ENCODE measurements around the gene ESPN. TPM values are rescaled to one million over a fixed set of nuclear protein-coding genes. Genes with fewer than 3 reads are reported as not detected.
A peak's percentile ranks its signal among the peaks of the same experiment; 100 is the strongest.
"Not testable (repeated sequence)": the region's sequence is repeated elsewhere in the genome, so short reads cannot be mapped to it uniquely, and the experiment has no call there.

Gene ESPN
- polyA plus RNA-seq, 1 experiment, result not detected

DNA sequence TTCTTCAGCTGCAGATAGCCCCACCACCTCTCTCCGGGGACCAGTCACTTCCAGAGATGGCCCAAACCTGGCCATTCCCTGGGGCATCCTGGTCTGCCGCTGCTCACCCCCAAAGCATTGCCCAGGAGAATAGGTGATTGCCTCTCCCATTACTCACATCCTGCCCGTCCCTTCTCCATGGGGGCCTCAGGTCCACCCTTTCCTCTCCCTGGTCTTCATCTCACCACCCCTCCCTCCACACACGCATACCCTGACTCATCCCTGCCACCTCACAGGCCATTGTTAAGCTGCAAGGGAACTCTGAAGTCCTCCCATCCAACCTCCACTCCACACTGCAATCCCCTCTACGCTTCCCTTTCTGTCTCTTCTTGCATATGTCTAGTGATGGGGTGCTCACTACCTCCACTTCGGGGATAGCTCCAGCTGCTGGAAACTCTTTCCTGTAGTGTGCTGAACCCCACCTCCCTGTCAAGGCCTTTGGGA lies 66.9 kb downstream of the ESPN start, which contains the start of gene PLEKHG5:
PLEKHG5 (minus strand) TSS at position 188 of the 483 bp plus-strand sequence. CDS start 14,096 bp downstream, outside the sequence.
- TF ChIP-seq, protein P1, sequence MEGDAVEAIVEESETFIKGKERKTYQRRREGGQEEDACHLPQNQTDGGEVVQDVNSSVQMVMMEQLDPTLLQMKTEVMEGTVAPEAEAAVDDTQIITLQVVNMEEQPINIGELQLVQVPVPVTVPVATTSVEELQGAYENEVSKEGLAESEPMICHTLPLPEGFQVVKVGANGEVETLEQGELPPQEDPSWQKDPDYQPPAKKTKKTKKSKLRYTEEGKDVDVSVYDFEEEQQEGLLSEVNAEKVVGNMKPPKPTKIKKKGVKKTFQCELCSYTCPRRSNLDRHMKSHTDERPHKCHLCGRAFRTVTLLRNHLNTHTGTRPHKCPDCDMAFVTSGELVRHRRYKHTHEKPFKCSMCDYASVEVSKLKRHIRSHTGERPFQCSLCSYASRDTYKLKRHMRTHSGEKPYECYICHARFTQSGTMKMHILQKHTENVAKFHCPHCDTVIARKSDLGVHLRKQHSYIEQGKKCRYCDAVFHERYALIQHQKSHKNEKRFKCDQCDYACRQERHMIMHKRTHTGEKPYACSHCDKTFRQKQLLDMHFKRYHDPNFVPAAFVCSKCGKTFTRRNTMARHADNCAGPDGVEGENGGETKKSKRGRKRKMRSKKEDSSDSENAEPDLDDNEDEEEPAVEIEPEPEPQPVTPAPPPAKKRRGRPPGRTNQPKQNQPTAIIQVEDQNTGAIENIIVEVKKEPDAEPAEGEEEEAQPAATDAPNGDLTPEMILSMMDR (IDR thresholded peaks at IDR 0.05; ENCODE audit: insufficient read depth, low read depth, low read length), result no peak
- no peak for DNase-seq (ENCODE audit: low read depth)
- Histone ChIP-seq H3K4me3 (ENCODE audit: low read depth, low read length) (peak within 1 kb of the TSS; percentile 58), H3K27me3 (ENCODE audit: control insufficient read depth, insufficient read depth, low read length) (no peaks in the 10 kb centered on the region), H3K36me3 (ENCODE audit: control insufficient read depth, insufficient read depth, low read length) (no peaks in the 10 kb centered on the region)
- POLR2A ChIA-PET, result no interaction called here
- CTCF ChIA-PET, result interaction anchor here (1.2 to 8.1 kb wide), 14 partner anchors 9 to 155 kb away, joined by 3 to 124 read pairs (median 12); partner anchors contain the start of genes ACOT7, NOL9 and TAS1R1

DNA sequence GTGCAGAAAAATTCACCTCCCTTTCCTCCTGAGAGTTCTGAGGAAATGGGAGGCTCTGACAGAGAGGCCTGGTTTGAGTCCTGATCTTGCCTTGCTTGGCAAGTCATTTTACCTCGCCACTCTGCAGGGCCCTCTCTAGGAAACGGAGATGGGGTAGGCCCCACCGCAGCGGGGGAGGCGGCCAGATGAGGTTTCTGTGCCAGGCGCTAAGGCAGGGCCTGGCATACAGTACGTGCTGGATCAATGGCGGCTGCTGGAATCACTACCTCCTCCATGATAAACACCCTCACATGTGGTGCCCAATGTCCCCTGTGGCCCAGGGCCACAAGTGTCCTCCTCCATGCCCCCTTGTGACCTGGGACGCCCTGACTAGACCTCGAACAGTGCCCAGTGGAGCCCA lies 67.4 kb downstream of the ESPN start:
- DNase-seq (ENCODE audit: low read depth), result no peak
- CTCF ChIA-PET, result interaction anchor here (1.0 to 8.1 kb wide), 10 partner anchors 8 to 155 kb away, joined by 3 to 124 read pairs (median 9); partner anchors contain the start of genes NOL9 and TAS1R1
- H3K27me3 ChIP-seq (ENCODE audit: control insufficient read depth, insufficient read depth, low read length), result no peaks in the 10 kb centered on the region
- TF ChIP-seq, protein P1 (IDR thresholded peaks at IDR 0.05; ENCODE audit: insufficient read depth, low read depth, low read length), result no peak
- H3K4me3 ChIP-seq (ENCODE audit: low read depth, low read length), result no peak overlapping the region
- H3K36me3 ChIP-seq (ENCODE audit: control insufficient read depth, insufficient read depth, low read length), result no peaks in the 10 kb centered on the region
- POLR2A ChIA-PET, result no interaction called here

DNA sequence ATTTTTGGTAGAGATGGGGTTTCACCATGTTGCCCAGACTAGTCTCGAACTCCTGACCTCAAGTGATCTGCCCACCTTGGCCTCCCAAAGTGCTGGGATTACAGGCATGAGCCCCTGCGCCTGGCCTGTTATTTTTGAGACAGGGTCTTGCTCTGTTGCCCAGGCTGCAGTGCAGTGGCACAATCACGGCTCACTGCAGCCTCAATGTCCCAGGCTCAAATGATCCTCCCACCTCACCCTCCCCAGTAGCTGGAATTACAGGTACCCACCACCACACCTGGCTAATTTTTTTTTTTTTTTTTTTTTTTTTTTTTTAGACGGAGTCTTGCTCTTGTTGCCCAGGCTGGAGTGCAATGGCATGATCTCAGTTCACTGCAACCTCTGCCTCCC lies 69.3 kb downstream of the ESPN start:
- DNase-seq (ENCODE audit: low read depth); H3K36me3 ChIP-seq (ENCODE audit: control insufficient read depth, insufficient read depth, low read length); POLR2A ChIA-PET; H3K27me3 ChIP-seq (ENCODE audit: control insufficient read depth, insufficient read depth, low read length); H3K4me3 ChIP-seq (ENCODE audit: low read depth, low read length): not testable (repeated sequence)
- CTCF ChIA-PET, result interaction anchor here (1.2 to 1.8 kb wide), 4 partner anchors 11 to 17 kb away, joined by 3 to 7 read pairs (median 4); no protein-coding TSS in a partner anchor

DNA sequence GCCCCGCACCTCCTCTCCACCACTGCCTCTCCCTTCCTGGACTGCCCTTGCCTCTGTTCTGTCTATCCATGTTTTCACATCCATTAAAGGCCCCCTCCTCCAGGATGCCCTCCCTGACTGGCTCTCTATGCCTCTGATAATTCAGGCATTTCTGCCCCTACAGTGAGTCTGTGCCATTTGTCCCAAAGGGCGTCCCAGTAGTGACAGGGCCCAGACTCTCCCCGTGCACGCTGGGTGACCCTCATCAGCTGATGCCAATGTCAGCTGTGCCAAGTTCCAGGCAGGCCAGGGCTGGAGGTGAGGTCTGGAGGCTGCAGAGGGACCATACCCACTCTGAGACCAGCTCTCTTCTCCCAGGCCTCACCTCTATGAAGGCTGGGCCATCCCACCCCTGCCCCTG lies 70.1 kb downstream of the ESPN start:
- Histone ChIP-seq H3K4me3 (ENCODE audit: low read depth, low read length) (no peak overlapping the region), H3K27me3 (ENCODE audit: control insufficient read depth, insufficient read depth, low read length) (no peaks in the 10 kb centered on the region), H3K36me3 (ENCODE audit: control insufficient read depth, insufficient read depth, low read length) (no peaks in the 10 kb centered on the region)
- ChIA-PET CTCF (interaction anchor here (0.8 to 2.5 kb wide), 5 partner anchors 8 to 59 kb away, joined by 3 to 7 read pairs (median 3); partner anchors contain the start of gene NOL9), POLR2A (no interaction called here)
- no peak for DNase-seq (ENCODE audit: low read depth)
- TF ChIP-seq, protein P1 (IDR thresholded peaks at IDR 0.05; ENCODE audit: insufficient read depth, low read depth, low read length), result no peak

DNA sequence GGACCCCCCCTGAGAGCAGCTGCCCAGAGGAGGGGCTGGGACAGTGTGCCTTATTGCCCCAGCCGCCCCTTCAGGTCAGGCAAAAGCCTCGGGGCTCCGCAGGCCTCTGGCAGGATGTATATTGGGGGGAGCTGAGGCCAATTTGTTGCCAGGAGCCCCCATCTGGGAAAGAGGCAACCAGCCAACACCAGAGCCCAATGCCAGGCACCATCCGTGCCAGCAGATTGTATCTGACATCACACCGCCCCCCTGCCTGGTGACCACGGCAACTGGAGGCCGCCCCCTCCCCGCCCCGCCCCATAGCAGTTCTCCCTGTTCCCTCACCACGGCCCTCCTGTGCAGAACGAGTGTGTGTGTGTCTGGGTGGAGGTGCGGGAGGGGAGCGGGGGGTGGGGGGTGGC lies 70.5 kb downstream of the ESPN start:
- no peaks in the 10 kb centered on the region for H3K27me3 ChIP-seq (ENCODE audit: control insufficient read depth, insufficient read depth, low read length)
- H3K4me3 ChIP-seq (ENCODE audit: low read depth, low read length), result no peak overlapping the region
- H3K36me3 ChIP-seq (ENCODE audit: control insufficient read depth, insufficient read depth, low read length), result no peaks in the 10 kb centered on the region
- ChIA-PET CTCF (interaction anchor here (0.8 to 2.5 kb wide), 6 partner anchors 9 to 59 kb away, joined by 3 to 7 read pairs (median 4); partner anchors contain the start of gene NOL9), POLR2A (no interaction called here)
- TF ChIP-seq, protein P1 (IDR thresholded peaks at IDR 0.05; ENCODE audit: insufficient read depth, low read depth, low read length), result no peak
- DNase-seq (ENCODE audit: low read depth), result no peak

Data from BJ (cell line).